ENCODE measurements around the gene CRKL.
A peak's percentile ranks its signal among the peaks of the same experiment; 100 is the strongest.
"Not testable (repeated sequence)": the region's sequence is repeated elsewhere in the genome, so short reads cannot be mapped to it uniquely, and the experiment has no call there.

CRKL gene

DNA sequence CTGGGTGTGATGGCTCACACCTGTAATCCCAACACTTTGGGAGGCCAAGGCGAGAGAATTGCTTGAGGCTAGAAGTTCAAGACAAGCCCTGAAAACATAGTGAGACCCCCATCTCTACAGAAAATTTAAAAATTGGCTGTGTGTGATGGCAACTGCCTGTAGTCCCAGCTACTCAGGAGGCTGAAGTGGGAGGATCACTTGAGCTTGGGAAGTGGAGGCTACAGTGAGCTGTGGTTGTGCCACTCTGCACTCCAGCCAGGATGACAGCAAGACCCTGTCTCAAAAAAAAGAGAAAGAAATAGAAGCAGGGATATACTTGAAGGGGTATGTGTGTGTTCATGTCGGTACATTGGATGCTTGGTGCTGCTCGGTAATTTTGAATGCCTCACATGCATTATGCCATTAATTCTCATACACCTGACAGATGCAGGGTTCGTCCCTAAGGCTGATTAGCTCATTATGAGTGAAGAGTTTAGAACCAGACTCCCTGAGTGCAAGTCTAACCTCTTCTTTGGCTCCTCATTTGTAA is 14.0 kb downstream of the CRKL start:
- CTCF ChIA-PET: interaction anchor here (1.0 to 2.8 kb wide), 3 partner anchors 10 to 45 kb away, joined by 4 to 14 read pairs (median 5); partner anchors contain the start of gene CRKL
- POLR2A ChIA-PET: interaction anchor here (0.6 to 1.1 kb wide), 2 partner anchors 45 to 51 kb away, joined by 3 to 6 read pairs; partner anchors contain the start of gene LZTR1
- peaks cover 11 to 31% of the 10 kb centered on the region in 2 experiments; a peak in 2 of 3 replicates for H3K36me3 ChIP-seq (ENCODE audit: control insufficient read depth in 2 of 2, insufficient read depth in 1 of 2, low read length in 2 of 2)

DNA sequence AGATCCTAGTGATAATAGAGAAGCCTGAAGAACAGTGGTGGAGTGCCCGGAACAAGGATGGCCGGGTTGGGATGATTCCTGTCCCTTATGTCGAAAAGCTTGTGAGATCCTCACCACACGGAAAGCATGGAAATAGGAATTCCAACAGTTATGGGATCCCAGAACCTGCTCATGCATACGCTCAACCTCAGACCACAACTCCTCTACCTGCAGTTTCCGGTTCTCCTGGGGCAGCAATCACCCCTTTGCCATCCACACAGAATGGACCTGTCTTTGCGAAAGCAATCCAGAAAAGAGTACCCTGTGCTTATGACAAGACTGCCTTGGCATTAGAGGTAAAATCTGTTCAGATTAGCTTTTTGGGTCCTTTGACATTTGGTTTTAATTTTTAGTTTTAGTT is 16.7 kb downstream of the CRKL start:
- ChIA-PET POLR2A (no interaction called here), CTCF (interaction anchor here (1.6 to 1.7 kb wide), 2 partner anchors 22 to 175 kb away, joined by 4 to 5 read pairs; no protein-coding TSS in a partner anchor)
- Histone ChIP-seq H3K9me3 (ENCODE audit: control insufficient read depth, insufficient read depth, low read depth, low read length) (no peaks in the 10 kb centered on the region), H3K4me1 (ENCODE audit: control insufficient read depth, insufficient read depth, low read length) (peaks cover 2% of the 10 kb centered on the region; the same call in 1 of the 2 replicates), H3K27ac (ENCODE audit: extremely low read depth, low read depth, low read length) (no peak overlapping the region), H3K36me3 (ENCODE audit: control insufficient read depth in 2 of 2, insufficient read depth in 1 of 2, low read length in 2 of 2) (peaks cover 11 to 48% of the 10 kb centered on the region in 2 experiments; a peak in 2 of 3 replicates), H3K4me3 (ENCODE audit: low read depth, low read length) (no peak overlapping the region)
- TF ChIP-seq ZNF510 (tag by site-specific recombination; IDR thresholded peaks at IDR 0.05; ENCODE audit: insufficient replicate concordance): no peak
- TF ChIP-seq, protein P1, sequence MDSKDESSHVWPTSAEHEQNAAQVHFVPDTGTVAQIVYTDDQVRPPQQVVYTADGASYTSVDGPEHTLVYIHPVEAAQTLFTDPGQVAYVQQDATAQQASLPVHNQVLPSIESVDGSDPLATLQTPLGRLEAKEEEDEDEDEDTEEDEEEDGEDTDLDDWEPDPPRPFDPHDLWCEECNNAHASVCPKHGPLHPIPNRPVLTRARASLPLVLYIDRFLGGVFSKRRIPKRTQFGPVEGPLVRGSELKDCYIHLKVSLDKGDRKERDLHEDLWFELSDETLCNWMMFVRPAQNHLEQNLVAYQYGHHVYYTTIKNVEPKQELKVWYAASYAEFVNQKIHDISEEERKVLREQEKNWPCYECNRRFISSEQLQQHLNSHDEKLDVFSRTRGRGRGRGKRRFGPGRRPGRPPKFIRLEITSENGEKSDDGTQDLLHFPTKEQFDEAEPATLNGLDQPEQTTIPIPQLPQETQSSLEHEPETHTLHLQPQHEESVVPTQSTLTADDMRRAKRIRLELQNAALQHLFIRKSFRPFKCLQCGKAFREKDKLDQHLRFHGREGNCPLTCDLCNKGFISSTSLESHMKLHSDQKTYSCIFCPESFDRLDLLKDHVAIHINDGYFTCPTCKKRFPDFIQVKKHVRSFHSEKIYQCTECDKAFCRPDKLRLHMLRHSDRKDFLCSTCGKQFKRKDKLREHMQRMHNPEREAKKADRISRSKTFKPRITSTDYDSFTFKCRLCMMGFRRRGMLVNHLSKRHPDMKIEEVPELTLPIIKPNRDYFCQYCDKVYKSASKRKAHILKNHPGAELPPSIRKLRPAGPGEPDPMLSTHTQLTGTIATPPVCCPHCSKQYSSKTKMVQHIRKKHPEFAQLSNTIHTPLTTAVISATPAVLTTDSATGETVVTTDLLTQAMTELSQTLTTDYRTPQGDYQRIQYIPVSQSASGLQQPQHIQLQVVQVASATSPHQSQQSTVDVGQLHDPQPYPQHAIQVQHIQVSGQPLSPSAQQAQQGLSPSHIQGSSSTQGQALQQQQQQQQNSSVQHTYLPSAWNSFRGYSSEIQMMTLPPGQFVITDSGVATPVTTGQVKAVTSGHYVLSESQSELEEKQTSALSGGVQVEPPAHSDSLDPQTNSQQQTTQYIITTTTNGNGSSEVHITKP (tag by site-specific recombination; IDR thresholded peaks at IDR 0.05): peak; percentile 83

More for the DNA sequence above, 14.0 kb downstream of the CRKL start:
- Histone ChIP-seq H3K4me3 (ENCODE audit: low read depth, low read length) (no peak overlapping the region), H3K9me3 (ENCODE audit: control insufficient read depth, insufficient read depth, low read depth, low read length) (no peaks in the 10 kb centered on the region), H3K27ac (ENCODE audit: extremely low read depth, low read depth, low read length) (no peak overlapping the region), H3K4me1 (ENCODE audit: control insufficient read depth, insufficient read depth, low read length) (peaks cover 2% of the 10 kb centered on the region; the same call in 1 of the 2 replicates)
- TF ChIP-seq, protein P2, sequence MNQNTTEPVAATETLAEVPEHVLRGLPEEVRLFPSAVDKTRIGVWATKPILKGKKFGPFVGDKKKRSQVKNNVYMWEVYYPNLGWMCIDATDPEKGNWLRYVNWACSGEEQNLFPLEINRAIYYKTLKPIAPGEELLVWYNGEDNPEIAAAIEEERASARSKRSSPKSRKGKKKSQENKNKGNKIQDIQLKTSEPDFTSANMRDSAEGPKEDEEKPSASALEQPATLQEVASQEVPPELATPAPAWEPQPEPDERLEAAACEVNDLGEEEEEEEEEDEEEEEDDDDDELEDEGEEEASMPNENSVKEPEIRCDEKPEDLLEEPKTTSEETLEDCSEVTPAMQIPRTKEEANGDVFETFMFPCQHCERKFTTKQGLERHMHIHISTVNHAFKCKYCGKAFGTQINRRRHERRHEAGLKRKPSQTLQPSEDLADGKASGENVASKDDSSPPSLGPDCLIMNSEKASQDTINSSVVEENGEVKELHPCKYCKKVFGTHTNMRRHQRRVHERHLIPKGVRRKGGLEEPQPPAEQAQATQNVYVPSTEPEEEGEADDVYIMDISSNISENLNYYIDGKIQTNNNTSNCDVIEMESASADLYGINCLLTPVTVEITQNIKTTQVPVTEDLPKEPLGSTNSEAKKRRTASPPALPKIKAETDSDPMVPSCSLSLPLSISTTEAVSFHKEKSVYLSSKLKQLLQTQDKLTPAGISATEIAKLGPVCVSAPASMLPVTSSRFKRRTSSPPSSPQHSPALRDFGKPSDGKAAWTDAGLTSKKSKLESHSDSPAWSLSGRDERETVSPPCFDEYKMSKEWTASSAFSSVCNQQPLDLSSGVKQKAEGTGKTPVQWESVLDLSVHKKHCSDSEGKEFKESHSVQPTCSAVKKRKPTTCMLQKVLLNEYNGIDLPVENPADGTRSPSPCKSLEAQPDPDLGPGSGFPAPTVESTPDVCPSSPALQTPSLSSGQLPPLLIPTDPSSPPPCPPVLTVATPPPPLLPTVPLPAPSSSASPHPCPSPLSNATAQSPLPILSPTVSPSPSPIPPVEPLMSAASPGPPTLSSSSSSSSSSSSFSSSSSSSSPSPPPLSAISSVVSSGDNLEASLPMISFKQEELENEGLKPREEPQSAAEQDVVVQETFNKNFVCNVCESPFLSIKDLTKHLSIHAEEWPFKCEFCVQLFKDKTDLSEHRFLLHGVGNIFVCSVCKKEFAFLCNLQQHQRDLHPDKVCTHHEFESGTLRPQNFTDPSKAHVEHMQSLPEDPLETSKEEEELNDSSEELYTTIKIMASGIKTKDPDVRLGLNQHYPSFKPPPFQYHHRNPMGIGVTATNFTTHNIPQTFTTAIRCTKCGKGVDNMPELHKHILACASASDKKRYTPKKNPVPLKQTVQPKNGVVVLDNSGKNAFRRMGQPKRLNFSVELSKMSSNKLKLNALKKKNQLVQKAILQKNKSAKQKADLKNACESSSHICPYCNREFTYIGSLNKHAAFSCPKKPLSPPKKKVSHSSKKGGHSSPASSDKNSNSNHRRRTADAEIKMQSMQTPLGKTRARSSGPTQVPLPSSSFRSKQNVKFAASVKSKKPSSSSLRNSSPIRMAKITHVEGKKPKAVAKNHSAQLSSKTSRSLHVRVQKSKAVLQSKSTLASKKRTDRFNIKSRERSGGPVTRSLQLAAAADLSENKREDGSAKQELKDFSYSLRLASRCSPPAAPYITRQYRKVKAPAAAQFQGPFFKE (tag by site-specific recombination; IDR thresholded peaks at IDR 0.05; ENCODE audit: borderline replicate concordance): no peak
- TF ChIP-seq HOXA7 (CRISPR knock-in tag; IDR thresholded peaks at IDR 0.05; ENCODE audit: borderline replicate concordance) (no peak), SETDB1 (IDR thresholded peaks at IDR 0.05; ENCODE audit: insufficient read length, low read length) (no peak), MZF1 (tag by site-specific recombination; IDR thresholded peaks at IDR 0.05; ENCODE audit: borderline replicate concordance) (no peak), BCL11B (tag by site-specific recombination; IDR thresholded peaks at IDR 0.05; ENCODE audit: low read depth) (no peak), GLIS1 (tag by site-specific recombination; IDR thresholded peaks at IDR 0.05) (no peak), ZNF37A (tag by site-specific recombination; IDR thresholded peaks at IDR 0.05) (no peak), WT1 (tag by site-specific recombination; IDR thresholded peaks at IDR 0.05) (no peak), ZNF830 (tag by site-specific recombination; IDR thresholded peaks at IDR 0.05; ENCODE audit: low read depth) (no peak), ZNF155 (tag by site-specific recombination; IDR thresholded peaks at IDR 0.05) (no peak), ZNF664 (tag by site-specific recombination; IDR thresholded peaks at IDR 0.05) (no peak), REPIN1 (tag by site-specific recombination; IDR thresholded peaks at IDR 0.05; ENCODE audit: low read depth) (no peak), ZNF791 (tag by site-specific recombination; IDR thresholded peaks at IDR 0.05) (no peak), ZNF707 (tag by site-specific recombination; IDR thresholded peaks at IDR 0.05) (no peak)
- TF ChIP-seq, protein P3, sequence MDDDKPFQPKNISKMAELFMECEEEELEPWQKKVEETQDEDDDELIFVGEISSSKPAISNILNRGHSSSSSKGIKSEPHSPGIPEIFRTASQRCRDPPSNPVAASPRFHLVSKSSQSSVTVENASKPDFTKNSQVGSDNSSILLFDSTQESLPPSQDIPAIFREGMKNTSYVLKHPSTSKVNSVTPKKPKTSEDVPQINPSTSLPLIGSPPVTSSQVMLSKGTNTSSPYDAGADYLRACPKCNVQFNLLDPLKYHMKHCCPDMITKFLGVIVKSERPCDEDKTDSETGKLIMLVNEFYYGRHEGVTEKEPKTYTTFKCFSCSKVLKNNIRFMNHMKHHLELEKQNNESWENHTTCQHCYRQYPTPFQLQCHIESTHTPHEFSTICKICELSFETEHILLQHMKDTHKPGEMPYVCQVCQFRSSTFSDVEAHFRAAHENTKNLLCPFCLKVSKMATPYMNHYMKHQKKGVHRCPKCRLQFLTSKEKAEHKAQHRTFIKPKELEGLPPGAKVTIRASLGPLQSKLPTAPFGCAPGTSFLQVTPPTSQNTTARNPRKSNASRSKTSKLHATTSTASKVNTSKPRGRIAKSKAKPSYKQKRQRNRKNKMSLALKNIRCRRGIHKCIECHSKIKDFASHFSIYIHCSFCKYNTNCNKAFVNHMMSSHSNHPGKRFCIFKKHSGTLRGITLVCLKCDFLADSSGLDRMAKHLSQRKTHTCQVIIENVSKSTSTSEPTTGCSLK (tag by site-specific recombination; IDR thresholded peaks at IDR 0.05): no peak

DNA sequence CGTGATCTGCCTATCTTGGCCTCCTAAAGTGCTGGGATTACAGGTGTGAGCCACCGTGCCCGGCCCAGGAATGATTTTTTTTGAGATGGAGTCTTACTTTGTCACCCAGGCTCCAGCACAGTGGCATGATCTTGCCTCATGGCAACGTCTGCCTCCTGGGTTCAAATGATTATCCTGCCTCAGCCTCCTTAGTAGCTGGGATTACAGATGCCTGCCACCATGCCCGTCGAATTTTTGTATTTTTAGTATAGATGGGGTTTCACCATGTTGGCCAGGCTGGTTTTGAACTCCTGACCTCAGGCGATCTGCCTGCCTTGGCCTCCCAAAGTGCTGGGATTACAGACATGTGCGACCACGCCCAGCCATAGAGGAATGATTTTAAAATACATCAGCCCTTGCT is 17.8 kb downstream of the CRKL start:
- not testable (repeated sequence) for H3K27ac ChIP-seq (ENCODE audit: extremely low read depth, low read depth, low read length); H3K4me3 ChIP-seq (ENCODE audit: low read depth, low read length); H3K4me1 ChIP-seq (ENCODE audit: control insufficient read depth, insufficient read depth, low read length); H3K9me3 ChIP-seq (ENCODE audit: control insufficient read depth, insufficient read depth, low read depth, low read length)
- CTCF ChIA-PET: interaction anchor here (1.6 kb wide), 1 partner anchor 21 kb away, joined by 4 read pairs; no protein-coding TSS in a partner anchor
- peaks cover 11 to 49% of the 10 kb centered on the region in 2 experiments; a peak in 2 of 3 replicates for H3K36me3 ChIP-seq (ENCODE audit: control insufficient read depth in 2 of 2, insufficient read depth in 1 of 2, low read length in 2 of 2)
- POLR2A ChIA-PET: interaction anchor here (0.7 kb wide), 1 partner anchor 14 kb away, joined by 3 read pairs; no protein-coding TSS in a partner anchor

All from HEK293 (cell line).